ENCODE measurements around the gene ADAMTS2. TPM values are rescaled to one million over a fixed set of nuclear protein-coding genes. Genes with fewer than 3 reads are reported as not detected.

ADAMTS2 gene
- total and polyA plus RNA-seq, 2 experiments from 2014 or later, result 62.0 to 132 TPM

- Histone ChIP-seq H3K36me3 (ENCODE audit: low read depth) (0 out of 2 replicates have a peak, but pooled peaks cover 5% of the 10 kb centered on the region), H3K4me3 (no peak overlapping the region), H3K79me2 (ENCODE audit: insufficient read depth) (no peaks in the 10 kb centered on the region; the same call in 1 of the 2 replicates), H3K27ac (no peak overlapping the region), H3K9me3 (ENCODE audit: low read depth) (no peaks in the 10 kb centered on the region), H2AFZ (no peak overlapping the region), H3K9me2 (ENCODE audit: insufficient read depth) (no peaks in the 10 kb centered on the region), H3F3A (ENCODE audit: insufficient read depth) (peaks cover 6% of the 10 kb centered on the region; the same call in 1 of the 2 replicates), H3K27me3 (replicated peaks; ENCODE audit: insufficient read depth) (no peaks in the 10 kb centered on the region), H4K20me1 (ENCODE audit: insufficient read depth) (no peaks in the 10 kb centered on the region), H3K4me1 (ENCODE audit: insufficient read depth) (no peaks in the 10 kb centered on the region), H3K9ac (no peak overlapping the region), H3K4me2 (ENCODE audit: unreplicated experiment) (no peak overlapping the region)
- in situ Hi-C loops (cut with MboI), result no loop called here
- TF ChIP-seq EZH2phosphoT487 (IDR thresholded peaks at IDR 0.05; ENCODE audit: insufficient read depth, low read depth), result no peak
- TF ChIP-seq EZH2 (IDR thresholded peaks at IDR 0.05; ENCODE audit: insufficient read depth, poor library complexity, severe bottlenecking), result no peak
- no peak for DNase-seq
- 89 to 92% methylated on average over 20 of the region's 20 CpGs for WGBS, 2 experiments (ENCODE audit: low coverage in 1 of 2, low lambda C conversion rate in 2 of 2, missing lambda C conversion rate in 2 of 2)
Measured at GRCh38 chr5:179171816-179172745, 173.2 kb downstream of the ADAMTS2 start.

GRCh38 chr5:179171251-179171815 is 173.9 kb downstream of the ADAMTS2 start:
- H4K20me1 ChIP-seq (ENCODE audit: insufficient read depth), result no peaks in the 10 kb centered on the region
- no peaks in the 10 kb centered on the region; the same call in 1 of the 2 replicates for H3K79me2 ChIP-seq (ENCODE audit: insufficient read depth)
- no peak overlapping the region for H3K4me3 ChIP-seq
- no peaks in the 10 kb centered on the region for H3K9me3 ChIP-seq (ENCODE audit: low read depth)
- H3F3A ChIP-seq (ENCODE audit: insufficient read depth), result peaks cover 6% of the 10 kb centered on the region; the same call in 1 of the 2 replicates
- H3K27me3 ChIP-seq (replicated peaks; ENCODE audit: insufficient read depth), result no peaks in the 10 kb centered on the region
- DNase-seq, result no peak
- TF ChIP-seq EZH2phosphoT487 (IDR thresholded peaks at IDR 0.05; ENCODE audit: insufficient read depth, low read depth), result no peak
- no peak for TF ChIP-seq EZH2 (IDR thresholded peaks at IDR 0.05; ENCODE audit: insufficient read depth, poor library complexity, severe bottlenecking)
- H3K36me3 ChIP-seq (ENCODE audit: low read depth), result 0 out of 2 replicates have a peak, but pooled peaks cover 5% of the 10 kb centered on the region
- H2AFZ ChIP-seq, result no peak overlapping the region
- no peaks in the 10 kb centered on the region for H3K4me1 ChIP-seq (ENCODE audit: insufficient read depth)
- H3K9ac ChIP-seq, result no peak overlapping the region
- in situ Hi-C loops (cut with MboI), result no loop called here
- 96 to 97% methylated on average over 12 of the region's 12 CpGs for WGBS, 2 experiments (ENCODE audit: low coverage in 1 of 2, low lambda C conversion rate in 2 of 2, missing lambda C conversion rate in 2 of 2)
- H3K9me2 ChIP-seq (ENCODE audit: insufficient read depth), result no peaks in the 10 kb centered on the region
- no peak overlapping the region for H3K27ac ChIP-seq
- H3K4me2 ChIP-seq (ENCODE audit: unreplicated experiment), result no peak overlapping the region

DNA sequence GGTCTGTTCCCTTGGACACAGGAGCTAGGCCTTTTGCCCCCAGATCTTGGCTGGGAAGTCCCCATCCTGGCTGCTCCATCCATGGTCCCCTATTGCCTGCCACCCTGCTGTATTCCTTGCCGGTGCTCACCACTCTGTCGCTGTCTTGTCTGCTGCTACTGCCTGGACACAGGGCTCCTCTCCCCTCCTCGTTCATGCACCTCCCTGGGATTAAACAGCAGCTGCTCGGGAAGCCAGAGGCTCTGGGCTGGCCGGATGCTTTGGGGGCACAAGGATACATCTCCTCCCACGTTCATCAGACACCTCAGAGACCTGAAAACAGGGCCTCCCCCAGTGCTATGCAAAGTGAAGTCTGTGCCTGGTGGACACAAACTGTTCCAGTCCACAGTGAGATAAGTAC is 174.7 kb downstream of the ADAMTS2 start:
- Histone ChIP-seq H3K4me1 (ENCODE audit: insufficient read depth) (no peaks in the 10 kb centered on the region), H2AFZ (no peak overlapping the region), H3K9ac (no peak overlapping the region), H3K9me3 (ENCODE audit: low read depth) (no peaks in the 10 kb centered on the region), H3K36me3 (ENCODE audit: low read depth) (0 out of 2 replicates have a peak, but pooled peaks cover 5% of the 10 kb centered on the region), H3F3A (ENCODE audit: insufficient read depth) (peaks cover 6% of the 10 kb centered on the region; the same call in 1 of the 2 replicates), H3K27ac (no peak overlapping the region), H3K79me2 (ENCODE audit: insufficient read depth) (no peaks in the 10 kb centered on the region; the same call in 1 of the 2 replicates), H3K4me2 (ENCODE audit: unreplicated experiment) (no peak overlapping the region), H3K9me2 (ENCODE audit: insufficient read depth) (no peaks in the 10 kb centered on the region), H3K4me3 (no peak overlapping the region), H3K27me3 (replicated peaks; ENCODE audit: insufficient read depth) (no peaks in the 10 kb centered on the region), H4K20me1 (ENCODE audit: insufficient read depth) (no peaks in the 10 kb centered on the region)
- 91 to 92% methylated on average over 6 of the region's 6 CpGs for WGBS, 2 experiments (ENCODE audit: low coverage in 1 of 2, low lambda C conversion rate in 2 of 2, missing lambda C conversion rate in 2 of 2)
- in situ Hi-C loops (cut with MboI), result no loop called here
- TF ChIP-seq EZH2phosphoT487 (IDR thresholded peaks at IDR 0.05; ENCODE audit: insufficient read depth, low read depth) (no peak), EZH2 (IDR thresholded peaks at IDR 0.05; ENCODE audit: insufficient read depth, poor library complexity, severe bottlenecking) (no peak)
- no peak for DNase-seq

DNA sequence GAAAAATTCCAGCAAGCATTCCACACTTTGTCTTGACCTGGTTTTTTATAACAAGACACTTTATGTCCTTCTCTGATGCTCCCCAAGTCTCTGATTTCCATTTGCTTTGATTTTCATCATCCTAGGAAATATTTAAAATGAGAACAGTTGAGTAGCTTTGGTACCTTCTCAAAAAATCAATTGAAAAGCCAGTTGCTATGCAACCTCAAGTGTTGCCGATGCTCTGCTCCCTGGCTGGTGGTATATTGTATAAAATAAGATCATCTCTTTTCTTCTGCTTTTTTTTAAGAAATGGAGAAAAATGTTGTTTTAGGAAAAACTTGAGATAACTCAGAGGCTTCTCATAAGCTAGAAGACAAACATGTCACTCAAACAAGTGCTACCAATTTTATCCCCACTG is 175.4 kb downstream of the ADAMTS2 start:
- no peak for TF ChIP-seq EZH2phosphoT487 (IDR thresholded peaks at IDR 0.05; ENCODE audit: insufficient read depth, low read depth)
- TF ChIP-seq EZH2 (IDR thresholded peaks at IDR 0.05; ENCODE audit: insufficient read depth, poor library complexity, severe bottlenecking), result no peak
- Histone ChIP-seq H3K9ac (no peak overlapping the region), H2AFZ (no peak overlapping the region), H3K9me3 (ENCODE audit: low read depth) (no peaks in the 10 kb centered on the region), H3K9me2 (ENCODE audit: insufficient read depth) (no peaks in the 10 kb centered on the region), H3K4me3 (no peak overlapping the region), H3K4me1 (ENCODE audit: insufficient read depth) (no peaks in the 10 kb centered on the region), H3K36me3 (ENCODE audit: low read depth) (0 out of 2 replicates have a peak, but pooled peaks cover 5% of the 10 kb centered on the region), H3F3A (ENCODE audit: insufficient read depth) (peaks cover 6% of the 10 kb centered on the region; the same call in 1 of the 2 replicates), H3K27ac (no peak overlapping the region), H3K79me2 (ENCODE audit: insufficient read depth) (no peaks in the 10 kb centered on the region; the same call in 1 of the 2 replicates), H4K20me1 (ENCODE audit: insufficient read depth) (no peaks in the 10 kb centered on the region), H3K4me2 (ENCODE audit: unreplicated experiment) (no peak overlapping the region), H3K27me3 (replicated peaks; ENCODE audit: insufficient read depth) (no peaks in the 10 kb centered on the region)
- DNase-seq, result no peak
- 67 to 71% methylated on average over 1 of the region's 1 CpG for WGBS, 2 experiments (ENCODE audit: low coverage in 1 of 2, low lambda C conversion rate in 2 of 2, missing lambda C conversion rate in 2 of 2)
- in situ Hi-C loops (cut with MboI), result loop anchor here (10.0 kb wide), 2 partner anchors 175 to 325 kb away; partner anchors contain the start of gene ADAMTS2
